HG03066 (cell line): ENCODE measurements around the gene EXOC3.
A peak's percentile ranks its signal among the peaks of the same experiment; 100 is the strongest.

Source experiments
- ATAC-seq: cut with Tn5 transposase; IDR thresholded peaks from one replicate; pipeline ENCODE4 v1.9.1; 2021; ENCODE audit warnings: low read depth; ENCODE audit not compliant: unreplicated experiment

Gene EXOC3

GRCh38 chr5:424301-425110, 18.5 kb upstream of the EXOC3 start:
- peak; percentile 90 for ATAC-seq

GRCh38 chr5:425714-426113, 17.3 kb upstream of the EXOC3 start:
- ATAC-seq: no peak

- ATAC-seq: no peak
Observed at GRCh38 chr5:426392-426976, 16.5 kb upstream of the EXOC3 start.

- ATAC-seq: no peak
Observed at GRCh38 chr5:427415-428087, 15.4 kb upstream of the EXOC3 start.

GRCh38 chr5:428219-428618, 14.8 kb upstream of the EXOC3 start:
- no peak for ATAC-seq

- ATAC-seq: no peak
Observed at GRCh38 chr5:428754-429452, 14.1 kb upstream of the EXOC3 start.

- no peak for ATAC-seq
Observed at GRCh38 chr5:429453-430188, 13.4 kb upstream of the EXOC3 start.

GRCh38 chr5:430214-430925, 12.6 kb upstream of the EXOC3 start:
- ATAC-seq: no peak

GRCh38 chr5:431001-431710, 11.8 kb upstream of the EXOC3 start:
- ATAC-seq: peak; percentile 75

GRCh38 chr5:431711-432050, 11.3 kb upstream of the EXOC3 start:
- ATAC-seq: no peak

GRCh38 chr5:432201-432927, 10.6 kb upstream of the EXOC3 start:
- no peak for ATAC-seq

- no peak for ATAC-seq
Observed at GRCh38 chr5:432928-433791, 9.8 kb upstream of the EXOC3 start.

GRCh38 chr5:433836-434235, 9.1 kb upstream of the EXOC3 start:
- no peak for ATAC-seq

- no peak for ATAC-seq
Observed at GRCh38 chr5:434443-435146, 8.4 kb upstream of the EXOC3 start.

GRCh38 chr5:435156-435790, 7.7 kb upstream of the EXOC3 start:
- no peak for ATAC-seq

- ATAC-seq: no peak
Observed at GRCh38 chr5:435961-436640, 6.9 kb upstream of the EXOC3 start.
